GM23248 (cell line): ENCODE measurements around the gene SLC48A1. TPM values are rescaled to one million over a fixed set of nuclear protein-coding genes. Genes with fewer than 3 reads are reported as not detected.

Experiments used
- DNase-seq: peaks from one replicate; pipeline ENCODE4 v3.0.0-alpha.2; 2015
- H2AFZ ChIP-seq: fragments of 200-600 bp; sonication (generic); 2 replicates; pipeline ENCODE4 v1.6.1; 2016; ENCODE audit warnings: antibody characterized with exemption
- H3F3A ChIP-seq: fragments of 200-600 bp; sonication (generic); 2 replicates; pipeline ENCODE4 v1.6.1; 2016; ENCODE audit warnings: mild to moderate bottlenecking, antibody characterized with exemption, mixed run types; ENCODE audit not compliant: insufficient read depth
- H3K27ac ChIP-seq: fragments of 200-600 bp; sonication (generic); 2 replicates; pipeline ENCODE4 v1.5.1; 2016; ENCODE audit warnings: mild to moderate bottlenecking
- H3K27me3 ChIP-seq: fragments of 200-600 bp; sonication (generic); replicated peaks from 2 replicates; pipeline ENCODE4 v1.6.1; 2016; ENCODE audit warnings: mild to moderate bottlenecking; ENCODE audit not compliant: insufficient read depth
- H3K36me3 ChIP-seq: fragments of 200-600 bp; sonication (generic); 2 replicates; pipeline ENCODE4 v1.6.1; 2016; ENCODE audit warnings: low read depth, mild to moderate bottlenecking
- H3K4me1 ChIP-seq: fragments of 200-600 bp; sonication (generic); 2 replicates; pipeline ENCODE4 v1.6.1; 2016; ENCODE audit warnings: mild to moderate bottlenecking; ENCODE audit not compliant: insufficient read depth
- H3K4me2 ChIP-seq: fragments of 200-600 bp; sonication (generic); one replicate; pipeline ENCODE4 v1.6.1; 2016; ENCODE audit warnings: mild to moderate bottlenecking; ENCODE audit not compliant: unreplicated experiment
- H3K4me3 ChIP-seq: fragments of 200-600 bp; sonication (generic); 2 replicates; pipeline ENCODE4 v1.5.1; 2016; ENCODE audit warnings: mild to moderate bottlenecking
- H3K79me2 ChIP-seq: fragments of 200-600 bp; sonication (generic); 2 replicates; pipeline ENCODE4 v1.6.1; 2016; ENCODE audit warnings: mild to moderate bottlenecking; ENCODE audit not compliant: insufficient read depth
- H3K9ac ChIP-seq: fragments of 200-600 bp; sonication (generic); 2 replicates; pipeline ENCODE4 v1.6.1; 2016; ENCODE audit warnings: mild to moderate bottlenecking
- H3K9me2 ChIP-seq: fragments of 200-600 bp; sonication (generic); 2 replicates; pipeline ENCODE4 v1.6.1; 2016; ENCODE audit warnings: mixed run types, mild to moderate bottlenecking, moderate library complexity; ENCODE audit not compliant: insufficient read depth
- H3K9me3 ChIP-seq: fragments of 200-600 bp; sonication (generic); one replicate; pipeline ENCODE4 v1.6.1; 2017; ENCODE audit warnings: low read depth
- H4K20me1 ChIP-seq: fragments of 200-600 bp; sonication (generic); 2 replicates; pipeline ENCODE4 v1.6.0; 2016; ENCODE audit not compliant: insufficient read depth
- EZH2 ChIP-seq: fragments of 200-600 bp; sonication (generic); IDR thresholded peaks from 2 replicates; pipeline ENCODE4 v1.6.1; 2018; ENCODE audit warnings: antibody characterized with exemption, mild to moderate bottlenecking; ENCODE audit not compliant: insufficient read depth, poor library complexity, severe bottlenecking
- EZH2phosphoT487 ChIP-seq: fragments of 200-600 bp; sonication (generic); IDR thresholded peaks from 2 replicates; pipeline ENCODE4 v1.6.1; 2018; ENCODE audit warnings: antibody characterized with exemption, moderate library complexity, mild to moderate bottlenecking, low read depth; ENCODE audit not compliant: insufficient read depth
- WGBS, 2 experiments: methylation state at CpG; one replicate each; pipeline ENCODE4 v1.1.6; 2015 to 2017; ENCODE audit warnings: low lambda C conversion rate in 2 of 2, low coverage in 1 of 2; ENCODE audit errors: missing lambda C conversion rate in 2 of 2; 5-methylcytosine and 5-hydroxymethylcytosine counted together
- in situ Hi-C: fragments of 300-500 bp; cut with MboI; formaldehyde crosslinking; loops from 2 replicates; pipeline ENCODE4 v1.15.0; 2020
- polyA plus RNA-seq: library from polyadenylated mRNA; unstranded; fragments of >200 nt; fragmentation: Nextera tagmentation; extraction: Ambion mirVana; gene quantifications from 2 replicates; pipeline ENCODE4 v1.2.1, GENCODE V29; 2016
- total RNA-seq: library from RNA; depleted of rRNA; stranded (reverse); fragments of >200 nt; shearing (Covaris generic); gene quantifications from 2 replicates; pipeline ENCODE4 v1.2.3, GENCODE V29; 2014

Gene SLC48A1
- total and polyA plus RNA-seq, 2 experiments from 2014 or later: 16.4 to 21.8 TPM

- no peak for TF ChIP-seq EZH2
- no peak for TF ChIP-seq EZH2phosphoT487
- in situ Hi-C loops: no loop called here
- Histone ChIP-seq H3K36me3 (no peaks in the 10 kb centered on the region), H3F3A (no peaks in the 10 kb centered on the region; the same call in 1 of the 2 replicates), H4K20me1 (no peaks in the 10 kb centered on the region), H3K4me2 (no peak overlapping the region), H2AFZ (no peak overlapping the region), H3K79me2 (no peaks in the 10 kb centered on the region), H3K9ac (no peak overlapping the region), H3K9me2 (no peaks in the 10 kb centered on the region), H3K27ac (no peak overlapping the region), H3K4me3 (no peak overlapping the region), H3K4me1 (peaks cover 11% of the 10 kb centered on the region), H3K9me3 (no peaks in the 10 kb centered on the region), H3K27me3 (no peaks in the 10 kb centered on the region)
- WGBS, 2 experiments: 76 to 80% methylated on average over 3 of the region's 3 CpGs
- DNase-seq: no peak
These were observed 33.7 kb upstream of the SLC48A1 start for GRCh38 chr12:47739297-47739696.

- no peak overlapping the region for H2AFZ ChIP-seq
- no peaks in the 10 kb centered on the region for H3K9me2 ChIP-seq
- H3K9ac ChIP-seq: no peak overlapping the region
- 62 to 70% methylated on average over 12 of the region's 12 CpGs for WGBS, 2 experiments
- no peak for TF ChIP-seq EZH2phosphoT487
- no peak for TF ChIP-seq EZH2
- no peaks in the 10 kb centered on the region for H3K9me3 ChIP-seq
- H3K79me2 ChIP-seq: no peaks in the 10 kb centered on the region
- H3K36me3 ChIP-seq: no peaks in the 10 kb centered on the region
- no peaks in the 10 kb centered on the region for H4K20me1 ChIP-seq
- peak; percentile 36 for DNase-seq
- no peaks in the 10 kb centered on the region; the same call in 1 of the 2 replicates for H3F3A ChIP-seq
- peaks cover 11% of the 10 kb centered on the region for H3K4me1 ChIP-seq
- H3K27me3 ChIP-seq: no peaks in the 10 kb centered on the region
- H3K4me3 ChIP-seq: no peak overlapping the region
- in situ Hi-C loops: no loop called here
- H3K4me2 ChIP-seq: no peak overlapping the region
- no peak overlapping the region for H3K27ac ChIP-seq
These were observed 33.1 kb upstream of the SLC48A1 start for GRCh38 chr12:47739979-47740378.

GRCh38 chr12:47740606-47741339 is 32.3 kb upstream of the SLC48A1 start:
- Histone ChIP-seq H2AFZ (no peak overlapping the region), H3F3A (no peaks in the 10 kb centered on the region; the same call in 1 of the 2 replicates), H3K27ac (no peak overlapping the region), H3K36me3 (no peaks in the 10 kb centered on the region), H3K9me2 (no peaks in the 10 kb centered on the region), H3K79me2 (no peaks in the 10 kb centered on the region), H3K9me3 (no peaks in the 10 kb centered on the region), H3K9ac (no peak overlapping the region), H3K27me3 (no peaks in the 10 kb centered on the region), H4K20me1 (no peaks in the 10 kb centered on the region), H3K4me1 (peaks cover 11% of the 10 kb centered on the region), H3K4me3 (no peak overlapping the region), H3K4me2 (no peak overlapping the region)
- in situ Hi-C loops: no loop called here
- 85 to 87% methylated on average over 20 to 21 of the region's 21 CpGs for WGBS, 2 experiments
- TF ChIP-seq EZH2phosphoT487 (no peak), EZH2 (no peak)
- no peak for DNase-seq

- Histone ChIP-seq H3F3A (no peaks in the 10 kb centered on the region), H2AFZ (no peak overlapping the region), H3K27ac (no peak overlapping the region), H4K20me1 (no peaks in the 10 kb centered on the region), H3K9me3 (no peaks in the 10 kb centered on the region), H3K79me2 (no peaks in the 10 kb centered on the region), H3K36me3 (no peaks in the 10 kb centered on the region), H3K4me1 (peaks cover 11% of the 10 kb centered on the region), H3K27me3 (no peaks in the 10 kb centered on the region), H3K9me2 (no peaks in the 10 kb centered on the region), H3K4me3 (no peak overlapping the region), H3K9ac (no peak overlapping the region), H3K4me2 (no peak overlapping the region)
- TF ChIP-seq EZH2 (no peak), EZH2phosphoT487 (no peak)
- WGBS, 2 experiments: 31 to 37% methylated on average over 3 to 4 of the region's 4 CpGs
- in situ Hi-C loops: no loop called here
- peak; percentile 45 for DNase-seq
These were observed 31.7 kb upstream of the SLC48A1 start for GRCh38 chr12:47741340-47741703.
